ENCODE measurements around the gene RPUSD1.
"Not testable (repeated sequence)": the region's sequence is repeated elsewhere in the genome, so short reads cannot be mapped to it uniquely, and the experiment has no call there.

RPUSD1 gene

GRCh38 chr16:747978-748746, 40.0 kb downstream of the RPUSD1 start:
- no peak for DNase-seq (ENCODE audit: low spot score)

GRCh38 chr16:746637-747036, 41.5 kb downstream of the RPUSD1 start:
- no peak for DNase-seq (ENCODE audit: low spot score)

- no peak for DNase-seq (ENCODE audit: low spot score)
Measured at GRCh38 chr16:745739-746138, 42.4 kb downstream of the RPUSD1 start.

- no peak for DNase-seq (ENCODE audit: low spot score)
Measured at GRCh38 chr16:743794-744500, 44.2 kb downstream of the RPUSD1 start.

GRCh38 chr16:742894-743293, 45.3 kb downstream of the RPUSD1 start:
- not testable (repeated sequence) for DNase-seq (ENCODE audit: low spot score)

GRCh38 chr16:741986-742629, 46.1 kb downstream of the RPUSD1 start:
- DNase-seq (ENCODE audit: low spot score) = no peak

GRCh38 chr16:740764-741505, 47.2 kb downstream of the RPUSD1 start, which contains the start of gene CIAO3:
TSS of gene CIAO3 (minus strand) at chr16:740997. CDS start at chr16:740985, 12 bp downstream.
- peak; percentile 92 for DNase-seq (ENCODE audit: low spot score)

GRCh38 chr16:740459-740763, 47.8 kb downstream of the RPUSD1 start:
- no peak for DNase-seq (ENCODE audit: low spot score)

GRCh38 chr16:739560-740458, 48.4 kb downstream of the RPUSD1 start:
- no peak for DNase-seq (ENCODE audit: low spot score)

GRCh38 chr16:736936-737481, 51.2 kb downstream of the RPUSD1 start:
- DNase-seq (ENCODE audit: low spot score) = no peak

GRCh38 chr16:735982-736453, 52.2 kb downstream of the RPUSD1 start:
- DNase-seq (ENCODE audit: low spot score) = no peak

- DNase-seq (ENCODE audit: low spot score) = no peak
Measured at GRCh38 chr16:734981-735881, 53.0 kb downstream of the RPUSD1 start.

Data from LoVo (cell line).